NCI-H146 (cell line): ENCODE results near the gene EML1.

Experiments used
- DNase-seq: peaks from one replicate; lab custom pipeline; 2025; lab: John Stamatoyannopoulos, UW

EML1 gene

DNA sequence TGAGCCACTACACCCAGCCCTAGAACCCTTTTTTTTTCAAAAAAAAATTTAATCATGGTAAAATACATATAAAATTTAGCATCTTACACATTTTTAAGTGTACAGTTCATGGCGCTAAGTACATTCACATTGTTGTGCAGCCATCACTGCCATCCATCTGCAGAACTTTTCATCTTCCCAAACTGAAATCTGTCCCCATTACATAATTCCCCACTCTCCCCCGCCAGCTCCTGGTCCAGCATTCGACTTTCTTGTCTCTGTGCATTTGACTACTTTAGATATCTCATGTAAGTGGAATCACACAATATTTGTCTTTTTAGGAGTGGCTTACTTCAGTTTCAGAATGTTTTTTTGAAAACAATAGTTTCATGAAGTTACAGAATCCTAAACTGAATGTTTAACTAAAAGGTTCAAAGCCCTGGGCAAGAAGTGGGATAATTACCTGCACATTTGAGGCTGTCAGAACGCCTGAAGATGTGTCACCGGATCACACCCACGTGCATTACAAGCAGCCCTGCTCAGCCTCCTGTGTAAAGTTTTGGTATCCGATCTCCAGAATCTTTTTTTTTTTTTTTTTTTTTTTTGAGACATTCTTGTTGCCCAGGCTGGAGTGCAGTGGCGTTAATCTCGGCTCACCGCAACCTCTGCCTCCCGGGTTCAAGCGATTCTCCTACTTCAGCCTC is 12.7 kb downstream of the EML1 start:
- DNase-seq: no peak

DNA sequence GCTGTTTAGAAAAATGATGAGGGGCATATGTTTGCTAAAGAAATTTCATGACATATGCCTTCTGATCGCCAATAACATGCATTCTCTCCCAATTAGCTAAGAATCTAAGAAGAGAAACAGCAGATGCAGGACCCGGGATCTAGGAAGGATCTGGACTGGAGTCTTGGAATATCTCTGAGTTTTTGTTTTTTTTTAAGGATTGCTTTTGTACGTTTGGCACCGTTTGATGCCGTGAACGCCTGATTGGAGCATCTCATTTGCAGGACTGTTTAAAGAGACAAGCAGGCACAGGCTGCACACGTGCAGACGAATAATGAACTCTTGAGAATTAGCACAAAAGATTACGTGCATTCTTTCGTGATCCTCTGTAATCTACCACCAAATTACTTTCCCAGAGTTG is 13.6 kb downstream of the EML1 start:
- no peak for DNase-seq

DNA sequence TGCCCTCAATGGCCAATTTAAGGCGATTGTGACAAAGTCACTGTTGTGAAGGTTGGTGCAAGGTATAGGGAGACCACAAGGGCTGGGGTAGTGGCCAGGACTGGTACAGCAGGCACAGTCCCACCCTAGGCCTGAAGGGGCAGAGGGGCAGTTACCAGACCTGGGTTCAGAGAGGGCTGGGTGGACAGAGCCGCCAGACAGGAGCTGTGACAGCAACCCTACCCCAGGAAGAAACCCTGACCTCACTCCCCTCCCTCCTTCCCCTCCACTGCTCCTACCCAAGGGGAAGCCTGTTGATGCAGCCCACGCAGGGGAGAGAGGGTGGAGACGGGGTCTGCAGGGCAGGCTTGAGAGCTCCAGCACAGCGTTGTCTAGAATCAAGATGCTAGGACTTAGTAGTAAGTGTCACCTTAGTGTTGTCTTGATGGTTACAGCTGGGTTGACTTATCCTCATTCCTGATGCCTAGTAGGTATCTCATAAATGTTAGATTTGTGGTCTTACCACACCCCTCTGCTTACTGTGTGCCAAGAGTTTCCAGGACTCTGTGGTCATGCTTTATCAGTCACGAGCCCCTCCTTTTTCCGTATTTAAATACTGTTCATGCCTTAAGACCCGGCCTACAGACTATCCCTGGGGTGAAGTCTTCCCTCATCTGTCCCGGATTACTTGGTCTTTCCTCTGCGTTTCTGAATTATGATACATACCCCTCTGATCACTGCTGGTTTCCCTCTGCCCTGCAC is 14.4 kb downstream of the EML1 start:
- no peak for DNase-seq

DNA sequence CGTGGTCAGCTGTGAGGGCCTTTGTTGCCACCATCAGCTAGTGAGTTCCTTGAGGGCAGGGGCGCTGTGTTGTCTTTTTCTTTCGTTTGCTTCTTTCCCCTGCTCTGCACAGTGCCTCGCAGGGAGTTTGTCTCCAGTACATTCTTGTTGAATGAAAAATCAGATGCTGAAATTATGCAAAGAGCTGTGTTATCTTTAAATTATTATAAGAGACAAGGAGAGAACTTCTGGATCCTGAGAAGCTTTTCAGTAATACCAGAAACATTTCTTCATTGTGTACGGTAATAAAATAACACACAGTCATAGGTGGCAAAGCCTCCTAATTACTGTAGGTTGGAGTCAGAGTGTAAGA is 14.9 kb downstream of the EML1 start:
- no peak for DNase-seq

DNA sequence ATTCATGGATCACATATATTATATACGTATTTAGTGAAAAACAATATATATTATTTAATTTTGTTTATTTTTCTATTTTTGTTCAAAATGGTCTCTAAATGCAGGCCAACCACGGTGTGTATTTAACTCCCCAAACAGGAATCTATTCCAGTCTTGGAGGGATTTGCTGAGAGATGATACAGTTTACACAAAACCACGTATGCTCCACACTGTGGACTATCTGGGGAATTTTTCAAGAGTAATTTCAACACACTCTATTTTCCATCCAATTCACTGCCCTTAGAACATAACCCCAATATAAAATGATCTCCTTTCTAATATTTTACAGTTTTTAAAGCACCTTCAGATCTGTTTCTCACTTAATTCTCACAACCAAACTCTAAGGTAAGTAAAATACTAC is 15.3 kb downstream of the EML1 start:
- no peak for DNase-seq

DNA sequence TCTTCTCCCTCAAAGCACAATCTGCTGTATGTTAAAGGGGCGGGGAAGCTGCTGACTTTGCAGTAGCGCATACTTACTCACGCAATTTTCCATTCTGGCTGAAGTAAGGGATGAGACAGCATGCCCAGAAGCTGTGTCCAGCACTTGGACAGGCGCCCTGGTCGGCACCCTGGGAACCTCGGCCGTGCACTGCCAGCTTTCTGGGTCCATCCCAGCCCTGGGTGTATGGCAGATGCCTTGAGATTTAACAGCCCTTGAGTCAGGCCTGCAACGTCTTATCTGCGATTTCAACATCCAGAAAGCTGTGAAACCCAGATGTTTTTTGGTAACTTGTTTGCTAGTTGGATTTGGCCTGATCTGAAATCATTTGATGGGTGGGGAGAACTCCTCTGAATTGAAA is 16.1 kb downstream of the EML1 start:
- DNase-seq: no peak

DNA sequence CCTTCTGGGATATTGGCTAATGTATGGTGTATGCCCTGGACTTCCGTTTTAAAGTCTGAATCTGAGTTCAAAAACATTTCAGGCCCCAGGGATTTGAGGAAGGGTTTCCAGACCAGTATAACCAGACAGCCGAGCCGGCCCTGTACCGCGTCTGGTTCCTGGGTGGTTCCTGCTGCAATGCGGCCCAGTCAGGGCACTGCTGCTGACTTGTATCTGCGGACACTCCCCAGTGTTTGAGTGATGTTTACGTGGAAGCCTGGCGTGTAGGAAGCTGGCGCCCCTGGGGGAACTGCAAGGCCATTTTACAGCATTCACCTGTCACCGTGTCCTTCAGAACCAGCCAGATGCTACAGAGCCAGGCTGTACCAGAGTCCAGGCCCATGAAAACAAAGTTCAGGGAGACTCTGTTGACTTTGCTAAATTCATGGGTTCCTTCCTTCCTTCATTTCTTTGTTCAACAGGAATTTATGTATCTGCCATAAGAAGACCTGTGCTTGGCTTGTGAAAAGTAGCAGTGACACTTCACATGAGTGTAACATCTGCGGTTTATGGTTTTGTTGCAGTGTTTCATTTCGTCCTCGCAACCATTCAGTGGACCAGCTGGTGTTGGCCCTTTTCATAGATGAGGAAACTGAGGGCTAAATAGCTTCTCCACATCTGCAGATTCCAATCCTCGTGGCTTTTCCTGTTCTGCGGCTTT is 16.8 kb downstream of the EML1 start:
- no peak for DNase-seq

DNA sequence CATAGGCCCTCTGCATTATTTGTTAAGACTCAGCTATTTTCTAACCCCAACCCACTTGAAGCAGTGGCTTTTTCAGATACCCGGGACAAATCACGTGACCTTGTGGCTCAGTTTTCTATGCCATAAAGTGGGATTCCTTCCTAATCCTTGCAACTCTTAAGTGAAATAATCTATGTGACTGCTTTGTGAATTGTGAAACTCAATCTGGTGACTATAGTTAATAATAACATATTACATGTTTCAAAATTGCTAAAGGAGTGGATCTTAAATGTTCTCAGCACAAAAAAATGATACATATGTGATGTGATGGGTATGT is 17.3 kb downstream of the EML1 start:
- DNase-seq: no peak

DNA sequence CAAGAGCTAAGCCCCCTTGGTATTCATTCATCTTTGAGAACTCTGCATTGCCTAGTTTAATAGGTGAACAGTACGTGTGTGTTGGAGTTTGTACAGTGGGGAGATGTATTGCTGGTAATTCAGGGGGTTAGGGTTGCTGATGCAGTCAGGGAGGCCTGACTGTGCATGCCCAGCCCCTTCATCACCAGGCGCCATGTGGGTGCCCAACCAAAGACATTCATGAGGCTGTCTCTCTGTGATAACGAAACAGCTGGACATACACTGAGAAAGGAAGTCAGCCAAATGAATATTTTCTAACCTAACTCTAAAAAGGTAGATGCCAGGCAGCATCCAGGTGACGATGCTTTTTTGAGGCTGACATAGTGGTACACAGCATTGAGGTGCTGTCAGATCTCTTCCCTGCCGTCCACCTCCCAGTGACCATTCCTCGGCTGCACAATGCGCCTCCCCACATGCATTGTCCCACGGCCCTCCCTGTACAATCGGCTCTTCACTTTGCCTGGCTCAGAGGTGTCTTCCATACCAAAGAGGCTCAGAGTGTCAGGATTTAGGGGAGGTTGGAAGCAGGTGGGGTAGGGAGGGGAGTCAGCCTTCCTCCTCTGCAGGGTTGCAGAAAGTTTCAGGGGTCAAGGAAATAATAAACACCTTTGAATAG is 19.0 kb downstream of the EML1 start:
- no peak for DNase-seq

DNA sequence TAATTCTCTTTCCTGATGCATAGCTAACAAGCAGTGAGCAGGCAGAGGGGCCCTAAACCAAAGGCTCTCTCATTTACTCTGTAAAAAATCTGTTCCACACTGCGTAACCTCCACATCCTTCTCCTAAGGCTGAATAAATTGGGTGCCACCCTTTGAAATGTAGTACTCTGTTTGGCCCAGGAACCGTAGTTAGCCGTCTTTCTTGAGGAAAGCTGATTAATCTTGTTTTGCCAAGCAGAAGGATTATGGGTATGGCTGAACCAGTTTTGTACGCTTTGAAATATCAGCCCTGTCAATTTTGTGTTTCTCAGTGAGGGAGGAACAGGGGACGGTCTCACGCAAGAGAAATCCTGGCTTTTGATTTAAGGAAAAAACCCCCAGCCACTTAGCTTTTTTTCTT is 19.7 kb downstream of the EML1 start:
- DNase-seq: no peak

DNA sequence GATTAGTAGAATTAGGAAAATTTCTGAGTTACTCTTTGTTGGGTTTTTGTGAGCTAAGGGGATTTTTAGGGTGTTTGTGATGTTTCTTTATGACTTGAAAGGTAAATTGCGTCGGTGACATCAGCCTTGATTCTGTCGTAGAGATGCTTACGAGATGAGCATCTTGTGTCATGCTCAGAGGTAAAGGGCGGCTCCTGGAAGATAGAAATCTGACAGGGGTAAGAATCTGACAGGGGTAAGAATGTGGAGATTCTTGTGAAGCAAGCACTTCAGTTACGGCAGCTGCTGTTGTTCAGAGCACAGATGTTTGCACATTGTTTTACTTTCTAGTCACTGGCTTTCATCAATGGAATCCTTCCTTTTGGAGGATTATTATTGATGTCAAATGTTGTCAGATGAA is 22.5 kb downstream of the EML1 start:
- no peak for DNase-seq

DNA sequence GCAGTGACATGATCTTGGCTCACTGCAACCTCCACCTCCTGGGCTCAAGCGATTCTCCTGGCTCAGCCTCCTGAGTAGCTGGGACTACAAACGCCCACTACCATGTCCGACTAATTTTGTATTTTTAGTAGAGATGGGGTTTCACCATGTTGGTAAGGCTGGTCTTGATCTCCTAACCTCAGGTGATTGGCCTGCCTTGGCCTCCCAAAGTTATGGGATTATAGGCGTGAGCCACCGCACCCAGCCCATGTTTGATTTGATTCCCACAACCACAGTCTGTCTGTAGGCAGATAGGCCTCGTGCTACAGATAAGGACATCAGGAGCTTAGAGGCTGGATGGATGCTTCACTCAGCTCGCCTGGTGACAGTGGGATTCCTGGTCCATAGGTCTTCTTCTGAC is 23.0 kb downstream of the EML1 start:
- DNase-seq: no peak

DNA sequence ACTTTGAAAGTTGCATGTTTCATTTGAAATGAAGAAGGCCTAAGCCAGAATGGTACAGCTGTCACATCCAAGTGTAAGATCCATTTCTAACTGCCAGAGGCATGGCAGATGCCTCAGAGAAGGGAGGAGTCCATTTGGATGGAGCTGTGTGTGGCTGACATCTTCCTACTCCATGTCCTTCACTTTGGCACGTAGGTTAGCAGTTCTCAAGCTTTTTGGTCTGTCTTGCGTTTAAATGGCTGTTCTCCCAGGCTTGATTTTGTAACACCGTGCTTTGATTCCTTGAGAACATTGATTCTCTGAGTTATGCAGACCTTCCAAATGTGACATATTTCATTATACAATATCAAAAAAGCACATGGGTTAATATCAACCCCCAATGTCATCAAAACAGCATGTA is 23.4 kb downstream of the EML1 start:
- DNase-seq: no peak

DNA sequence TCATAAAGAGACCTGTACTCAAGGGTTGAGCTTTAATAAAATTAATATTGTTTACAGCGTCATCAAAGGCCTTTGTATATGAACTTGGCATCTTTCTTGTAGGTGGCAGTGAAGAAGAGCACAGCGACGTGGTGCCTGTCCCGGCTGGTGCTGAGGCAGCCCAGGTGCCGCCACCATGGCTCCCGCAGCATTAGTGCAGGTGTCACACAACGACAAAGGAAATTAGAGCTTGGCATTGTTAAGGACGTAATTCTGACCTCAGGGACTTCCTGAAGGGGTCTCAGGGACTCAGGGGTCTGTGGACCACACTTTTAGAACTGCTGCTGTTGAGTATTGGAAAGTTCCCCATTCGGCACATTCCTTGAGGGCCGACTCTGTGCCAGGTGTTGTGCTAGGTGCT is 24.1 kb downstream of the EML1 start:
- no peak for DNase-seq

DNA sequence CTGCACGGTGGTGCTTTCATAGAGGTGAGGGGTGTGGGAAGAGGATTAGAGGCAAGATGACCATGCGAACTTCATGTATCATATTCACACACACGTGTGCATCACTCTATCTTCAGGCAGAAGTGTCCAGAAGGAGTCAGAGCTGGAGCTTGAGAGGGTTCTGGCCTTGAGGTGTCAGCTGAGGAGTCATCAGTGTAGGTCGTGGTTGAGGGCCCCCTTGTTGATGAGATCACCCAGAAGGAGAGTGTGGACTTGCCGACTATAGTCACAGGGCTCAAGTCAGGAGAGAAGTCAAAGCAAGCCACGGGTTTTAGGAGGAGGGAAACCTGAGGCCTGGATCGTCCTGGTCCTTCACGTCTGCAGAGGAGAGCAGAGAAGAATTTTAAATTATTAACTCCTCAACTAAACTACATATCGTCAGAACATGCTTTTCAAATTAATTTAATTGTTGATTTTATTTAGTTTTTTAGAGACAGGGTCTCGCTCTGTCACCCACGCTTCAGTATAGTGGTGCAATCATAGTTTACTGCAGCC is 25.4 kb downstream of the EML1 start:
- DNase-seq: no peak

DNA sequence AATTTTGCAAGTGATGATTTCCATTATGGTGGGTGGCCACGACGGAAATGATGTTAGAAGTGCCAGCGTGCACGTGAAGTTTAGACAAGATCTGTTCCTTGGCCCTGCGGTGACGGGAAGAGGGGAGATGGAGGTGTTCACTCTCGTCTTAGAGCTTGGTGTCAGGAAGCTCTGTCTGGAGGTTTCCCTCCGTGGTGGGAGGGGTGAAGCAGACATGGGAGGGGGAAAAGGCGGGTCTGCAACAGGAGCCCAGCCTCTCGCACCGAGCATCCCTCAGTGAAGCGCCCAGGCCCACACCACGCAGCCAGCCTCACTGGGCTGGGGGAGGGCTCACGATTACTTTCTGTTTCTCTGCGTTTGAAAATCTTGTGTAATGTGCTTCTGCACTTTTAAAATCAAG is 26.3 kb downstream of the EML1 start:
- no peak for DNase-seq

DNA sequence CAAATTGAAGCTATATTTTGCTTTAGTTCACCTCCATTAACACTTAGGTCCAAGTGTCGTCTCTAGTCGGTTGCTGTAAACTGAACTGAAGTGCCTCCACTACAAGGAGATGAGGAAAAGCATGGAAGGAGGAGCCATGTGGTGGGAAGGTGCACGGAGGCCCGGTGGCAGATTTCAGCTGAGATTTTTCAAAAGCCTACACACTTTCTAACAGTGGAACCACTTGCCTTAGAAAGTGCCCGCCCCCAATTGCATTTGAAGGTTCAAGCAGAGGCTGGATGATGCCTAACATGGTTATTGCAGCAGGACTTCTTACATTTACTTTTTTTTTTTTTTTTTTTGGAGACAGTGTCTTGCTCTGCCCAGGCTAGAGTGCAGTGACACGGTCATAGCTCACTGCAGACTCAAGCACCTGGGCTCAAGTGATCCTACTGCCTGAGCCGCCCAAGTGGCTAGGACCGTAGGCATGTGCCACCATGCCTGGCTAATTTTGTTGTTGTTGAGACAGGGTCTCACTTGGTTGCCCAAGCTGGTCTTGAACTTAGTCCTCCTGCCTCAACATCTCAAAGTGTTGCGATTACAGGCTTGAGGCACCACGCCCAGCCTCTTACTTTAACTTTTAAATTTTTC is 27.6 kb downstream of the EML1 start:
- DNase-seq: no peak

DNA sequence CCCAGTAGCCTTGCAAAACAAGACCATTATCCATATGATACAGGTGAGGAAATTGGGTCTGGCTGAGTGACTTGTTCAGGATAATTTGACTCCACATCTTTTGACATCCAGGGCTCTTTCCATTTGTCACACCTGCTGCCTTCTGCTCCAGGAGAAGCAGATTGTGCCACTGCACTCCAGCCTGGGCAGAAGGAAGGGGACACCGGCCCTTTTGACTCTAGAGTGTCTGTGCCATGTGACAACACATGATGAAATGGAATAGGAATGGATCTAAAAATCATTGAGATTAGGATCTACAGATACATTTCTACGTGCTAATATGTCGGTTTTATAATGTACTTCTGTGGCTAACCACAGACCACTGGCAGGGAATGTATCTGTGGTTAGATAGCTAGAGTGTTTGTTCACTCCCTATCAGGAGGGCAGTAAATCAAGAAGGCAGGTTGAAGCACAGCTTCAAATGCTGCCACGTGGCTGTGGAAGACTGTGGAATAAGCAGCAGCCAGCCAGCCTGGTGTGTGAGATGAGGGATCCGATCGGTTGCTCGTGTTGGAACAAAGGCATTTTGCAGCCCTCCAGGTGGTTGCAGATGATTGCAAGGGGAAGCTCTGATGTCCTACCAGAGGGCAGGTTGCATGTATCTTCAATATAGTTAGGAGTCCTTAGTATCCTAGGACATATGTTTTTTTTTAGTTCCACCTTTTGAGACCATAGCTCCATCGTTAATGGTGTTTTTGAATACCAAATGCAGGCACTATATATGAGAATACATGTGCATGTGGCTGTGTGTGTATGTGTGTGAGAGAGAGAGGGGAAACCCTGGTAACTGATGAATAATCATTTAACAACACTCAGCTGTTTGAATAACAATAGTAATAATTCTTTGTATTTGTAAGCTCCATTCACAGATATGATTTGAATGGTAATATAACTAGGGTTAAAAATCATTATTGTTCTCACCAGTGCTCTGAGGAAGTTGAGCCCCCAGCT is 28.6 kb downstream of the EML1 start:
- no peak for DNase-seq

DNA sequence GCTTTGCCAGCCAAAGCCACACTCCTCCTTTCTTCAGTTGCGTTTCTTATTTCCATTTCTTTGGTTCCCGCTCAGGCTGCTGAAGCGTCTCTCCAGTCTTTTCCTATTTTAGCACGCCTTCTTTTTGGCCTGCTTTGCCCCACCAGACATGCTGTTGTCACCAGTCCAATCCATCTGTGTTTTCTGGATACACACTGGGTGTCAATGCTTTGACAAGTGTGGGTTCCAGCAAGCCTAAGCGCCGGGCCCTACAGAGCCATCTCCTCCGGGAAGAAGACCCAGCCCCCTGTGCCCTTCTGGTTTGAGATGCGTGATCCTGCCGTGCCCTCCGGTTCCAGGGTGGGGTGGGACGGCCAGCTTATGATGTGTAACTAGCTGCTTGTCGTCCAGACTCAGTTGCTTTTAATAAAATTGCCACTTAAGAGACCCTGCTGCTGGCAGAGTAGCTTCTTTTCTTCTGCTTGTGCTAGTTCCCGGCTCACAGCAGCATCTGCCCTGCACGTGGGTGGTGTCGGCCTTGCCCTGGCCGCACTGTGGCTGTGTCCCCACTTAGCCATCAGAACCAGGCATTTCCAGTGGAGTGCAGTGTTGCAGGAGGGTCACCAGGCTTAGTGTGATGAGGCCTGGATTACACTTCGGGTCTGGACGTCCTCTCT is 29.7 kb downstream of the EML1 start:
- no peak for DNase-seq

DNA sequence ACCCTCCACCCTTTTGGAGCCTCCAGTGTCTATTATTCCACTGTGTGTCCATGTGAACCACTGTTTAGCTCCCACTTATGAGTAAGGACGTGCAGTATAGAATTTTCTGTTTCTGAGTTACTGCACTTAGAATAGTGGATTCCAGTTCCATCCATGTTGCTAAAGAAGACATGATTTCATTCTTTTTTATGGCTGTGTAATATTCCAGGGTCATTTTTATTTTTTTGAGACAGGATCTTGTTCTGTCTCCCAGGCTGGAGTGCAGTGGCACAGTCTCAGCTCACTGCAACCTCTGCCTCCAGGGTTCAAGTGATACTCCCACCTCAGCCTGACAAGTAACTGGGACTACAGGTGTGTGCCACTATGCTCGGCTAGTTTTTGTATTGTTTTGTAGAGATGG is 31.6 kb downstream of the EML1 start:
- no peak for DNase-seq

DNA sequence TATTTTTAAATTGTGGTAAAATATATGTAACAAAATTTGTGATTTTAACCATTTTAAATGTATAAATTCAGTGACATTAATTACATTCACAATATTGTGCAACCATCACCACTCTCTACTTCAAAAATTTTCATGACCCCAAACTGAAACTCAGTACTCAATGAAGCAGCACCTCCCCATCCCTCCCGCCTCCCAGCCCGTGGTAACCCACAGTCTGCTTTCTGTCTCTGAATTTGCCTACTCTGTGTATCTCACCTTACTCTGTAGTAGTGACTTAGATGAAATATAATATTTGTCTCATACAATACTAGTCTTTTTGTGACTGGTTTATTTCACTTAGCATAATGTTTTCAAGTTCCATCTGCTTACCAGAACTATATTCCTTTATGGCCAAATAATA is 36.2 kb downstream of the EML1 start:
- no peak for DNase-seq
